H9 (cell line): ENCODE data around the gene LKAAEAR1. TPM values are rescaled to one million over a fixed set of nuclear protein-coding genes. Genes with fewer than 3 reads are reported as not detected.

ENCODE experiments used
- DNase-seq: peaks from one replicate; pipeline ENCODE4 v3.0.0-alpha.2; 2017
- H2AFZ ChIP-seq: one replicate; pipeline ENCODE4 v1.6.1; 2013; ENCODE audit warnings: mild to moderate bottlenecking, low read length, control low read depth, moderate library complexity
- H2AK5ac ChIP-seq: 2 replicates; pipeline ENCODE4 v1.6.1; 2013; ENCODE audit warnings: low read length, control low read depth, mixed read lengths; ENCODE audit not compliant: insufficient read length
- H2BK120ac ChIP-seq: one replicate; pipeline ENCODE4 v1.6.1; 2013; ENCODE audit warnings: low read depth, mild to moderate bottlenecking, low read length, control low read depth, inconsistent platforms; ENCODE audit not compliant: poor library complexity, severe bottlenecking
- H2BK12ac ChIP-seq: 2 replicates; pipeline ENCODE4 v1.6.1; 2013; ENCODE audit warnings: low read length, control low read depth, mixed read lengths, low read depth; ENCODE audit not compliant: insufficient read length
- H2BK15ac ChIP-seq: 2 replicates; pipeline ENCODE4 v1.6.1; 2013; ENCODE audit warnings: low read depth, low read length, control low read depth
- H2BK20ac ChIP-seq: one replicate; pipeline ENCODE4 v1.6.1; 2013; ENCODE audit warnings: low read depth, mild to moderate bottlenecking, low read length, control low read depth, inconsistent platforms; ENCODE audit not compliant: poor library complexity, severe bottlenecking
- H2BK5ac ChIP-seq: 2 replicates; pipeline ENCODE4 v1.6.1; 2013; ENCODE audit warnings: low read length, control low read depth, mixed read lengths; ENCODE audit not compliant: insufficient read length
- H3K14ac ChIP-seq: 2 replicates; pipeline ENCODE4 v1.6.1; 2013; ENCODE audit warnings: low read length, control low read depth; ENCODE audit not compliant: insufficient read depth
- H3K18ac ChIP-seq: 2 replicates; pipeline ENCODE4 v1.6.1; 2013; ENCODE audit warnings: low read depth, mild to moderate bottlenecking, mixed read lengths, low read length, control low read depth; ENCODE audit not compliant: insufficient read length
- H3K23ac ChIP-seq: 2 replicates; pipeline ENCODE4 v1.6.1; 2013; ENCODE audit warnings: low read length, control low read depth, mixed read lengths, low read depth; ENCODE audit not compliant: insufficient read length
- H3K23me2 ChIP-seq: 2 replicates; pipeline ENCODE4 v1.6.1; 2013; ENCODE audit warnings: low read depth, mild to moderate bottlenecking, mixed read lengths, low read length, control low read depth; ENCODE audit not compliant: insufficient read length, poor library complexity, severe bottlenecking
- H3K27ac ChIP-seq: 2 replicates; pipeline ENCODE4 v1.5.1; 2013; ENCODE audit warnings: low read length, control low read depth, mixed read lengths, low read depth; ENCODE audit not compliant: insufficient read length
- H3K27me3 ChIP-seq: 2 replicates; pipeline ENCODE4 v1.6.1; 2013; ENCODE audit warnings: low read length, control low read depth, inconsistent platforms; ENCODE audit not compliant: insufficient read depth
- H3K4ac ChIP-seq: 2 replicates; pipeline ENCODE4 v1.6.1; 2013; ENCODE audit warnings: low read depth, mild to moderate bottlenecking, control low read depth, inconsistent platforms, low read length, moderate library complexity
- H3K4me1 ChIP-seq: 2 replicates; pipeline ENCODE4 v1.6.1; 2013; ENCODE audit warnings: low read length, control low read depth, inconsistent platforms; ENCODE audit not compliant: insufficient read depth
- H3K4me2 ChIP-seq: 2 replicates; pipeline ENCODE4 v1.6.1; 2013; ENCODE audit warnings: low read length, control low read depth, mixed read lengths; ENCODE audit not compliant: insufficient read length, insufficient read depth
- H3K56ac ChIP-seq: 2 replicates; pipeline ENCODE4 v1.6.1; 2013; ENCODE audit warnings: low read depth, mild to moderate bottlenecking, mixed read lengths, low read length, control low read depth; ENCODE audit not compliant: insufficient read length
- H3K79me1 ChIP-seq: 2 replicates; pipeline ENCODE4 v1.6.1; 2013; ENCODE audit warnings: low read depth, mild to moderate bottlenecking, moderate library complexity, low read length, control low read depth, inconsistent platforms; ENCODE audit not compliant: insufficient read depth, poor library complexity, severe bottlenecking
- H3K79me2 ChIP-seq: 2 replicates; pipeline ENCODE4 v1.6.1; 2013; ENCODE audit warnings: low read length, control low read depth, inconsistent platforms; ENCODE audit not compliant: insufficient read depth
- H3K9ac ChIP-seq: 2 replicates; pipeline ENCODE4 v1.6.1; 2013; ENCODE audit warnings: low read length, control low read depth, mixed read lengths; ENCODE audit not compliant: insufficient read length; ENCODE audit errors: extremely low read depth
- H3K9me3 ChIP-seq: one replicate; pipeline ENCODE4 v1.6.1; 2013; ENCODE audit warnings: low read depth, low read length, inconsistent platforms; ENCODE audit not compliant: control insufficient read depth
- H3T11ph ChIP-seq: one replicate; pipeline ENCODE4 v1.6.1; 2013; ENCODE audit warnings: mild to moderate bottlenecking, low read length, control low read depth, inconsistent platforms
- H4K20me1 ChIP-seq: one replicate; pipeline ENCODE4 v1.6.1; 2013; ENCODE audit not compliant: control insufficient read depth, insufficient read length, insufficient read depth
- H4K5ac ChIP-seq: 2 replicates; pipeline ENCODE4 v1.6.1; 2013; ENCODE audit warnings: low read depth, mild to moderate bottlenecking, mixed read lengths, low read length, control low read depth; ENCODE audit not compliant: insufficient read length
- H4K8ac ChIP-seq: replicated peaks from 2 replicates; pipeline ENCODE4 v1.6.1; 2013; ENCODE audit warnings: low read length, control low read depth, mixed read lengths, low read depth; ENCODE audit not compliant: insufficient read length
- H4K91ac ChIP-seq: 2 replicates; pipeline ENCODE4 v1.6.1; 2013; ENCODE audit warnings: low read depth, mild to moderate bottlenecking, moderate library complexity, mixed read lengths, low read length, control low read depth; ENCODE audit not compliant: insufficient read length
- H3K27ac Mint-ChIP-seq, 3 experiments: 2 replicates in 2 of 3; 3 replicates in 1 of 3; pipeline ENCODE4 v1.8.0; 2020 to 2021; ENCODE audit warnings: mixed read lengths in 3 of 3, mild to moderate bottlenecking in 1 of 3, moderate library complexity in 1 of 3
- H3K27me3 Mint-ChIP-seq: 2 replicates; pipeline ENCODE4 v1.8.0; 2021; ENCODE audit warnings: low read depth, mild to moderate bottlenecking, moderate library complexity, mixed read lengths
- H3K36me3 Mint-ChIP-seq, 3 experiments: 2 replicates in 2 of 3; 3 replicates in 1 of 3; pipeline ENCODE4 v1.8.0; 2020 to 2021; ENCODE audit warnings: low read depth in 3 of 3, mixed read lengths in 3 of 3; ENCODE audit not compliant: insufficient read depth in 1 of 3
- H3K4me1 Mint-ChIP-seq, 2 experiments: 2 replicates each; pipeline ENCODE4 v1.8.0; 2020; ENCODE audit warnings: mixed read lengths in 2 of 2
- H3K4me3 Mint-ChIP-seq, 2 experiments: 2 replicates in 1 of 2; 3 replicates in 1 of 2; pipeline ENCODE4 v1.8.0; 2020 to 2021; ENCODE audit warnings: mild to moderate bottlenecking in 2 of 2, mixed read lengths in 2 of 2, moderate library complexity in 1 of 2
- H3K9me3 Mint-ChIP-seq, 2 experiments: 2 replicates in 1 of 2; 3 replicates in 1 of 2; pipeline ENCODE4 v1.8.0; 2020; ENCODE audit warnings: mild to moderate bottlenecking in 2 of 2, mixed read lengths in 2 of 2, moderate library complexity in 1 of 2
- WGBS: extraction: QIAGEN DNeasy Blood & Tissue Kit; methylation state at CpG from one replicate; pipeline ENCODE4 v1.1.7; 2013; ENCODE audit warnings: missing lambda C conversion rate, low lambda C conversion rate, mixed read lengths; ENCODE audit not compliant: insufficient read length; ENCODE audit errors: extremely low coverage; 5-methylcytosine and 5-hydroxymethylcytosine counted together
- total RNA-seq: library from RNA; stranded (reverse); gene quantifications from 2 replicates; pipeline ENCODE4 v1.2.1, GENCODE V29; 2021
- TF ChIP-seq, protein P1 (sequence below): fragments of 200-600 bp; sonication (generic); conservative IDR thresholded peaks from 3 replicates; pipeline ENCODE4 v1.8.0; 2021; ENCODE audit warnings: antibody characterized with exemption, mild to moderate bottlenecking

LKAAEAR1 gene
- total RNA-seq, 1 experiment from 2014 or later: 0.39 TPM

DNA sequence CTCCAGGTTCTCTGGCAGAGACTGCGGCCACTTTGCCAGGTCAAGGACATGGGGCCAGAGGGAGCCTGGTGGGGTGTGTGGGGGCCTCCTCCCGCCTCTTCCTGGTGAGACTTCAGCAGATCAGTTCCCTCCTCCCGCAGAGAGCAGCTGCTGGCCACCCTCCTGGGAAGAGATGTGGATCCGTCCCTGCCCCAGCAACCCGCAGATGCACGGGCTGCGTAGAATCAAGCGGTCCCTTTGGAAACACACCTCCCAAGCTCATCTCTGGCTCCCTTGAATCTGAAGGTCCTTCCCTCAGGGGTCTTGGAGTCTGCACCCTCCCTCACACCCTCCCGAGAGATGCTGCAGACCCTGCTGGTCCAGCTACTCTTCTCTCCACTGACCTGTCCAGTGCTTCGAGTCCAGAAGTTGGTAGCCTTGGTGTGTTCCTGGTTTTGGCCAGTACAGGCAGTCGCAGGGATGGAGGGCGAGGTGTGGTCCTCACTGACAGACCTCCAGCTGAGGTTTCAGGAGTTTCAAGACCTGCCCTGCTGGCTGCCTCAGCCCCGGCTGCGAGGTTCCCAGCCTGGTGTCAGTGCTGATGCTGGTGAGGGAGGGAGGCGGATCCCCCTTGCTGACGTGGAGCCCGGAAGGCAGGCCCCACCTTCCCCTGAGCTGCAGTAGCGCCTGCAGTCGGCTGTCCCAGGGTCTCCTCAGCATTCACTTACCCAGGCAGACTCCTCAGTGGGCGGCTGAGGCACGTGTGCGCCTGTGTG is 23.0 kb upstream of the LKAAEAR1 start, which contains the start of gene NPBWR2:
Gene NPBWR2, minus strand, starts transcription at position 585 of the 755 bp plus-strand sequence. CDS start 734 bp downstream, outside the sequence.
- H3K27me3 ChIP-seq: peaks cover 3% of the 10 kb centered on the region; the same call in 1 of the 2 replicates
- no peak within 1 kb of the TSS for H3K27ac ChIP-seq
- H3K4me3 Mint-ChIP-seq: no peak within 1 kb of the TSS; a peak in 1 of 5 replicates
- H3K79me2 ChIP-seq: no peaks in the 10 kb centered on the region
- no peaks in the 10 kb centered on the region for H3K79me1 ChIP-seq
- no peak within 1 kb of the TSS for H2AK5ac ChIP-seq
- H3K27me3 Mint-ChIP-seq: peaks cover 25% of the 10 kb centered on the region
- H4K91ac ChIP-seq: no peak within 1 kb of the TSS
- H3K9me3 Mint-ChIP-seq: no peaks in the 10 kb centered on the region
- TF ChIP-seq, protein P1, sequence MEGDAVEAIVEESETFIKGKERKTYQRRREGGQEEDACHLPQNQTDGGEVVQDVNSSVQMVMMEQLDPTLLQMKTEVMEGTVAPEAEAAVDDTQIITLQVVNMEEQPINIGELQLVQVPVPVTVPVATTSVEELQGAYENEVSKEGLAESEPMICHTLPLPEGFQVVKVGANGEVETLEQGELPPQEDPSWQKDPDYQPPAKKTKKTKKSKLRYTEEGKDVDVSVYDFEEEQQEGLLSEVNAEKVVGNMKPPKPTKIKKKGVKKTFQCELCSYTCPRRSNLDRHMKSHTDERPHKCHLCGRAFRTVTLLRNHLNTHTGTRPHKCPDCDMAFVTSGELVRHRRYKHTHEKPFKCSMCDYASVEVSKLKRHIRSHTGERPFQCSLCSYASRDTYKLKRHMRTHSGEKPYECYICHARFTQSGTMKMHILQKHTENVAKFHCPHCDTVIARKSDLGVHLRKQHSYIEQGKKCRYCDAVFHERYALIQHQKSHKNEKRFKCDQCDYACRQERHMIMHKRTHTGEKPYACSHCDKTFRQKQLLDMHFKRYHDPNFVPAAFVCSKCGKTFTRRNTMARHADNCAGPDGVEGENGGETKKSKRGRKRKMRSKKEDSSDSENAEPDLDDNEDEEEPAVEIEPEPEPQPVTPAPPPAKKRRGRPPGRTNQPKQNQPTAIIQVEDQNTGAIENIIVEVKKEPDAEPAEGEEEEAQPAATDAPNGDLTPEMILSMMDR: no peak
- H2AFZ ChIP-seq: no peak within 1 kb of the TSS
- no peak within 1 kb of the TSS; the same call in 1 of the 2 replicates for H3K14ac ChIP-seq
- no peak within 1 kb of the TSS for H2BK20ac ChIP-seq
- no peak within 1 kb of the TSS for H3K4ac ChIP-seq
- H4K20me1 ChIP-seq: no peaks in the 10 kb centered on the region
- H3K4me1 ChIP-seq: no peaks in the 10 kb centered on the region
- peak within 1 kb of the TSS in 1 of 3 experiments; percentile 27; a peak in 2 of 7 replicates for H3K27ac Mint-ChIP-seq
- H3K4me2 ChIP-seq: no peak within 1 kb of the TSS
- WGBS: no CpG with 5 or more reads among the region's 22 CpGs
- no peak within 1 kb of the TSS for H3K56ac ChIP-seq
- H3K9me3 ChIP-seq: no peaks in the 10 kb centered on the region
- H2BK120ac ChIP-seq: no peak within 1 kb of the TSS
- no peaks in the 10 kb centered on the region for H3K23me2 ChIP-seq
- no peak within 1 kb of the TSS for H3K18ac ChIP-seq
- H4K5ac ChIP-seq: no peak within 1 kb of the TSS
- H3K9ac ChIP-seq: no peak within 1 kb of the TSS
- no peak within 1 kb of the TSS for H3T11ph ChIP-seq
- peak; percentile 43 for DNase-seq
- no peak within 1 kb of the TSS for H2BK5ac ChIP-seq
- H3K23ac ChIP-seq: no peak within 1 kb of the TSS
- peaks cover 9 to 14% of the 10 kb centered on the region in 2 experiments; a peak in 3 of 4 replicates for H3K4me1 Mint-ChIP-seq
- H2BK12ac ChIP-seq: no peak within 1 kb of the TSS
- H3K36me3 Mint-ChIP-seq: no peaks in the 10 kb centered on the region
- H4K8ac ChIP-seq: no peak within 1 kb of the TSS
- H2BK15ac ChIP-seq: no peak within 1 kb of the TSS
